ENCODE data around the gene SLC25A43. TPM values are rescaled to one million over a fixed set of nuclear protein-coding genes. Genes with fewer than 3 reads are reported as not detected.

Gene SLC25A43
- total RNA-seq (2022; extraction: Qiagen RNA extraction): 25.8 to 32.0 TPM (median 30.4 TPM) in 5 replicates

GRCh38 chrX:119398974-119399771, at the start of gene SLC25A43:
Gene SLC25A43 (plus strand): TSS chrX:119399336. CDS start chrX:119399404, 68 bp downstream.

DNA sequence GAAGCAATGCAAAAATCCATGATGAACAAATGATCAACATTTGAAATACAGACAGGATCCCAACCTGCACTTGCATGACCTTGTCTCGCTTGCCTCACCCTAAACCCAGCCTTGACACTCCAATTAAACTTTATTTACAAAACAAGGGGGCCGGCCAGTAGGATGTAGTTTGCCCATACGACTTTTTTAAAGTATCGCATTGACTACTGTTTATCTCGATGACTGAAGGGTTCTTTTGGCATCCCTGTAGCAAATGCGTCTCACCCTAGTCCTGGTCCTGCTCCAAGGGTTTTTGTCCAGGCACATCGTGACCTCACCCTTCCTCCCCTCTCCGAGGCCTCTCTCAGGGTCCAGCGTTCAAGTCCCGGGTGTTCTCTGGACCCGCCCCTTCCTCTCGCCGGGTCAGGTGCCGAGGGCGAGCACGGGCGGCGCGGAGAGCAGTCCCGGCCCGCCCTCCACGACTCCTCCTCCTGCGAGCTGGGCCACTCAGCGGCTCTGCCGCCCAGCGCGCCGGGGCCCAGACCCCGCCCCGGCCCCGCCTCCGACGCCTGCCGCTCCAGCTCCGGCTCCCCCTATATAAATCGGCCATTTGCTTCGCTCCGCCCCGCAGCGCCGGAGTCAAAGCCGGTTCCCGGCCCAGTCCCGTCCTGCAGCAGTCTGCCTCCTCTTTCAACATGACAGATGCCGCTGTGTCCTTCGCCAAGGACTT, 68.9 kb downstream of the SLC25A43 start, which contains the start of gene SLC25A5:
Gene SLC25A5 (plus strand): TSS at position 603 of the 709 bp plus-strand sequence. CDS start 72 bp downstream, at position 675.

Other genes starting within 250 kb of the SLC25A43 start
- 137 to 153 TPM (median 149 TPM) in 5 replicates for gene PGRMC1, start 163.1 kb upstream of the SLC25A43 start, total RNA-seq (2022; extraction: Qiagen RNA extraction)
- gene SLC25A5, start 69.1 kb downstream of the SLC25A43 start, total RNA-seq (2022; extraction: Qiagen RNA extraction): 722 to 776 TPM (median 767 TPM) in 5 replicates
- gene STEEP1, start 166.1 kb downstream of the SLC25A43 start, total RNA-seq (2022; extraction: Qiagen RNA extraction): 30.6 to 40.8 TPM (median 30.8 TPM) in 5 replicates
- gene UBE2A, start 175.2 kb downstream of the SLC25A43 start, total RNA-seq (2022; extraction: Qiagen RNA extraction): 133 to 145 TPM (median 142 TPM) in 5 replicates
- 16.8 to 18.7 TPM (median 17.0 TPM) in 5 replicates for gene NKRF, start 207.1 kb downstream of the SLC25A43 start, total RNA-seq (2022; extraction: Qiagen RNA extraction)

Data from A549 treated with Mapracorat at 1 μM for 4 hours (cell line).